Measurements from ENCODE around the gene ADAMTS1.

Gene ADAMTS1

GRCh38 chr21:26806801-26807295, 38.4 kb downstream of the ADAMTS1 start:
- DNase-seq (ENCODE audit: low read depth): no peak
- H3K4me3 ChIP-seq (ENCODE audit: low read depth, low read length): no peak overlapping the region
- TF ChIP-seq POLR2A (IDR thresholded peaks at IDR 0.05; ENCODE audit: extremely low read depth, insufficient read length): no peak
- no peak for TF ChIP-seq MAX (IDR thresholded peaks at IDR 0.05; ENCODE audit: low read depth, low read length)
- TF ChIP-seq CTCF (IDR thresholded peaks at IDR 0.05; ENCODE audit: low read depth, low read length): no peak
- no peak for TF ChIP-seq MYC (IDR thresholded peaks at IDR 0.05; ENCODE audit: low read depth, low read length)

- DNase-seq (ENCODE audit: low read depth): no peak
- TF ChIP-seq POLR2A (IDR thresholded peaks at IDR 0.05; ENCODE audit: extremely low read depth, insufficient read length) (no peak), CTCF (IDR thresholded peaks at IDR 0.05; ENCODE audit: low read depth, low read length) (no peak), MAX (IDR thresholded peaks at IDR 0.05; ENCODE audit: low read depth, low read length) (no peak), MYC (IDR thresholded peaks at IDR 0.05; ENCODE audit: low read depth, low read length) (no peak)
- H3K4me3 ChIP-seq (ENCODE audit: low read depth, low read length): no peak overlapping the region
These were observed 40.2 kb downstream of the ADAMTS1 start for GRCh38 chr21:26804895-26805609.

- DNase-seq (ENCODE audit: low read depth): no peak
- TF ChIP-seq POLR2A (IDR thresholded peaks at IDR 0.05; ENCODE audit: extremely low read depth, insufficient read length) (no peak), CTCF (IDR thresholded peaks at IDR 0.05; ENCODE audit: low read depth, low read length) (no peak), MYC (IDR thresholded peaks at IDR 0.05; ENCODE audit: low read depth, low read length) (no peak), MAX (IDR thresholded peaks at IDR 0.05; ENCODE audit: low read depth, low read length) (no peak)
- no peak overlapping the region for H3K4me3 ChIP-seq (ENCODE audit: low read depth, low read length)
These were observed 43.7 kb downstream of the ADAMTS1 start for GRCh38 chr21:26801498-26801897.

- no peak overlapping the region for H3K4me3 ChIP-seq (ENCODE audit: low read depth, low read length)
- no peak for DNase-seq (ENCODE audit: low read depth)
- TF ChIP-seq MAX (IDR thresholded peaks at IDR 0.05; ENCODE audit: low read depth, low read length) (no peak), POLR2A (IDR thresholded peaks at IDR 0.05; ENCODE audit: extremely low read depth, insufficient read length) (no peak), CTCF (IDR thresholded peaks at IDR 0.05; ENCODE audit: low read depth, low read length) (no peak), MYC (IDR thresholded peaks at IDR 0.05; ENCODE audit: low read depth, low read length) (no peak)
These were observed 44.2 kb downstream of the ADAMTS1 start for GRCh38 chr21:26800970-26801431.

GRCh38 chr21:26800455-26800854, 44.8 kb downstream of the ADAMTS1 start:
- no peak overlapping the region for H3K4me3 ChIP-seq (ENCODE audit: low read depth, low read length)
- no peak for DNase-seq (ENCODE audit: low read depth)
- no peak for TF ChIP-seq CTCF (IDR thresholded peaks at IDR 0.05; ENCODE audit: low read depth, low read length)
- TF ChIP-seq MYC (IDR thresholded peaks at IDR 0.05; ENCODE audit: low read depth, low read length): no peak
- TF ChIP-seq POLR2A (IDR thresholded peaks at IDR 0.05; ENCODE audit: extremely low read depth, insufficient read length): no peak
- no peak for TF ChIP-seq MAX (IDR thresholded peaks at IDR 0.05; ENCODE audit: low read depth, low read length)
